HEK293 (cell line): ENCODE results near the gene PDGFB.

ENCODE experiments used
- GLI2 ChIP-seq: fragments of 450-650 bp; formaldehyde crosslinking; IDR thresholded peaks from 2 replicates; pipeline ENCODE4; 2017; ENCODE audit warnings: missing biosample characterization, missing genetic modification characterization, low read depth, borderline replicate concordance
- HOXC10 ChIP-seq: sonication (generic); formaldehyde crosslinking; IDR thresholded peaks from 2 replicates; pipeline ENCODE4 v1.8.1; 2023; ENCODE audit warnings: mild to moderate bottlenecking, missing genetic modification reagents
- MZF1 ChIP-seq: fragments of 450-650 bp; formaldehyde crosslinking; IDR thresholded peaks from 2 replicates; pipeline ENCODE4 v1.5.1; 2017; ENCODE audit warnings: missing biosample characterization, missing genetic modification characterization, borderline replicate concordance
- SCRT2 ChIP-seq: fragments of 450-650 bp; formaldehyde crosslinking; IDR thresholded peaks from 2 replicates; pipeline ENCODE4 v1.5.1; 2016; ENCODE audit warnings: missing biosample characterization, missing genetic modification characterization
- SP7 ChIP-seq: fragments of 450-650 bp; formaldehyde crosslinking; IDR thresholded peaks from 2 replicates; pipeline ENCODE4 v1.5.1; 2016; ENCODE audit warnings: missing biosample characterization, missing genetic modification characterization
- ZFP37 ChIP-seq: fragments of 450-650 bp; formaldehyde crosslinking; IDR thresholded peaks from 2 replicates; pipeline ENCODE4 v1.5.1; 2016; ENCODE audit warnings: missing biosample characterization, missing genetic modification characterization
- ZFP41 ChIP-seq: fragments of 450-650 bp; formaldehyde crosslinking; IDR thresholded peaks from 2 replicates; pipeline ENCODE4 v1.5.1; 2016; ENCODE audit warnings: missing biosample characterization, missing genetic modification characterization, borderline replicate concordance
- ZIC2 ChIP-seq: fragments of 450-650 bp; formaldehyde crosslinking; IDR thresholded peaks from 2 replicates; pipeline ENCODE4 v1.5.1; 2016; ENCODE audit warnings: missing biosample characterization, missing genetic modification characterization
- ZNF138 ChIP-seq: fragments of 450-650 bp; formaldehyde crosslinking; IDR thresholded peaks from 2 replicates; pipeline ENCODE4 v1.5.1; 2016; ENCODE audit warnings: missing biosample characterization, missing genetic modification characterization, borderline replicate concordance
- ZNF146 ChIP-seq: fragments of 450-650 bp; formaldehyde crosslinking; IDR thresholded peaks from 2 replicates; pipeline ENCODE4 v1.5.1; 2016; ENCODE audit warnings: missing biosample characterization, missing genetic modification characterization
- ZNF239 ChIP-seq: fragments of 450-650 bp; formaldehyde crosslinking; IDR thresholded peaks from 2 replicates; pipeline ENCODE4 v1.5.1; 2016; ENCODE audit warnings: missing biosample characterization, missing genetic modification characterization
- ZNF558 ChIP-seq: fragments of 450-650 bp; formaldehyde crosslinking; IDR thresholded peaks from 2 replicates; pipeline ENCODE4 v1.5.1; 2016; ENCODE audit warnings: missing biosample characterization, missing genetic modification characterization
- ZNF560 ChIP-seq: fragments of 450-650 bp; formaldehyde crosslinking; IDR thresholded peaks from 2 replicates; pipeline ENCODE4 v1.5.1; 2017; ENCODE audit warnings: missing biosample characterization, missing genetic modification characterization, borderline replicate concordance
- ZNF561 ChIP-seq: fragments of 450-650 bp; IDR thresholded peaks from 2 replicates; pipeline ENCODE4 v1.5.1; 2018; ENCODE audit warnings: missing biosample characterization, missing genetic modification characterization, borderline replicate concordance
- ZNF654 ChIP-seq: fragments of 450-650 bp; formaldehyde crosslinking; IDR thresholded peaks from 2 replicates; pipeline ENCODE4 v1.5.1; 2016; ENCODE audit warnings: low read depth, missing biosample characterization, missing genetic modification characterization
- ZNF747 ChIP-seq: fragments of 450-650 bp; formaldehyde crosslinking; IDR thresholded peaks from 2 replicates; pipeline ENCODE4 v1.5.1; 2016; ENCODE audit warnings: missing biosample characterization, missing genetic modification characterization
- ZNF777 ChIP-seq: fragments of 450-650 bp; formaldehyde crosslinking; IDR thresholded peaks from 2 replicates; pipeline ENCODE4 v1.5.1; 2017; ENCODE audit warnings: missing biosample characterization, missing genetic modification characterization, borderline replicate concordance
- ZNF785 ChIP-seq: fragments of 450-650 bp; formaldehyde crosslinking; IDR thresholded peaks from 2 replicates; pipeline ENCODE4 v1.5.1; 2016; ENCODE audit warnings: missing biosample characterization, missing genetic modification characterization
- ZSCAN16 ChIP-seq: fragments of 450-650 bp; formaldehyde crosslinking; IDR thresholded peaks from 2 replicates; pipeline ENCODE4 v1.5.1; 2016; ENCODE audit warnings: missing biosample characterization, missing genetic modification characterization
- TF ChIP-seq, protein P1 (sequence below): fragments of 450-650 bp; formaldehyde crosslinking; IDR thresholded peaks from 2 replicates; pipeline ENCODE4 v1.5.1; 2016; ENCODE audit warnings: missing biosample characterization, missing genetic modification characterization
- TF ChIP-seq, protein P2 (sequence below): fragments of 450-650 bp; IDR thresholded peaks from 2 replicates; pipeline ENCODE4 v1.5.1; 2018; ENCODE audit warnings: missing biosample characterization, missing genetic modification characterization
- TF ChIP-seq, protein P3 (sequence below): fragments of 450-650 bp; formaldehyde crosslinking; IDR thresholded peaks from 2 replicates; pipeline ENCODE4 v1.5.1; 2017; ENCODE audit warnings: missing biosample characterization, missing genetic modification characterization
- TF ChIP-seq, protein P4 (sequence below): fragments of 450-650 bp; formaldehyde crosslinking; IDR thresholded peaks from 2 replicates; pipeline ENCODE4 v1.5.1; 2016; ENCODE audit warnings: missing biosample characterization, missing genetic modification characterization
- TF ChIP-seq, protein P5 (sequence below): fragments of 450-650 bp; formaldehyde crosslinking; IDR thresholded peaks from 2 replicates; pipeline ENCODE4 v1.5.1; 2016; ENCODE audit warnings: missing biosample characterization, missing genetic modification characterization

Gene PDGFB

DNA sequence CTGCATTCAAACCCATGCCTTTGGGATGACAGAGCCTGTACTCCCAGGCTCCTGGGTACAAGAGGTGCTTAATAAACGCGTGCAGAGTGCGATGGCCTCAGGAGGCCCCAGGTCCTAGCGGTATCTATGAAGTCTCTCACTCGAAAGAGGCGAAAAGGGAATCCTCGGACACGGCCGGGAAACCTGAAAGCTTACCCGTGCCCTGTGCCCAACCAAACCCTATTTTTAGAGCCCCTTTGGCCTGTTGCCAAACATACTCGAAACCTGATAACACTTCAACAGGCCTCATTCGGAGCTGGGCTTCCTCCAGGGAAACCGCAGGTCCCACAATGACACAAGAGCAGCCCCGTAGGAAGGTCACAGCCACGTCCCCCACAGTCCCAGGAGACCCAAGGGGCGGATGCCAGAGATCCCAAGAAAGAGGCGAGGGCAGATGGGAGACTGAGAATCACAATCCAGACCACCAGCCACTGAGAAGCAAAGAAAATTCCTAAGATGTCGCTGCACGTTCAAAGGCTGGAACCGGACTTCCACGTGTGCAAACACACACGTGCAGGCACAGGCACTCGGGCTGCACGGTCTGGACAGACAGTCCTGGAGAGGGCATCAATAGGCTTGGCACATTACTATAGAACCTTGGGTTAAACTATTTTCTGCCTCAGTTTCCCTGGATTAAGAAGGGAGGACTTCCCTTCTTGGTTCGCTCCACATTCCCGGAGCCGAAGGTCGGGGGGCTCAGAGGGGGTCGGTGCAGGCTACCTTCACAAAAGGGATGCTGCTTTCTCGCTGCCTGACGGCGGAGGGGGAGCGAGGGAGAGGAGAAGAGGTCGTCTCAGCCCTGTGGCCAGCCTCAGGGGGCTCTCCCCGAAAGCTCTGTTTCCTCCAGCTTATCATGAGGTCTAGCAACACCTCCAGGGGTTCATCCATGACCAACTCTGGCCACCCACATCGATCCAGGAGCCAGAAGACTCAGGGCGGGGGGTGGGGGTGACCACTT, 8.2 kb downstream of the PDGFB start (continued):
- TF ChIP-seq ZNF239 (tag by site-specific recombination) (no peak), ZNF558 (tag by site-specific recombination) (peak; percentile 84; the same call in 1 of the 2 replicates), ZNF747 (no peak), ZNF560 (tag by site-specific recombination) (no peak), ZFP41 (tag by site-specific recombination) (no peak), SCRT2 (peak; percentile 88), MZF1 (peak; percentile 73; the same call in 1 of the 2 replicates), ZNF138 (tag by site-specific recombination) (no peak), HOXC10 (CRISPR knock-in tag) (no peak), ZNF785 (tag by site-specific recombination) (no peak), ZNF561 (tag by site-specific recombination) (peak; percentile 93), GLI2 (tag by site-specific recombination) (no peak; the same call in 1 of the 2 replicates), ZIC2 (tag by site-specific recombination) (peak; percentile 81), ZSCAN16 (tag by site-specific recombination) (peak; percentile 84), ZNF654 (tag by site-specific recombination) (no peak), ZNF777 (no peak), ZNF146 (no peak), SP7 (tag by site-specific recombination) (peak; percentile 96), ZFP37 (tag by site-specific recombination) (no peak)
- TF ChIP-seq, protein P1, sequence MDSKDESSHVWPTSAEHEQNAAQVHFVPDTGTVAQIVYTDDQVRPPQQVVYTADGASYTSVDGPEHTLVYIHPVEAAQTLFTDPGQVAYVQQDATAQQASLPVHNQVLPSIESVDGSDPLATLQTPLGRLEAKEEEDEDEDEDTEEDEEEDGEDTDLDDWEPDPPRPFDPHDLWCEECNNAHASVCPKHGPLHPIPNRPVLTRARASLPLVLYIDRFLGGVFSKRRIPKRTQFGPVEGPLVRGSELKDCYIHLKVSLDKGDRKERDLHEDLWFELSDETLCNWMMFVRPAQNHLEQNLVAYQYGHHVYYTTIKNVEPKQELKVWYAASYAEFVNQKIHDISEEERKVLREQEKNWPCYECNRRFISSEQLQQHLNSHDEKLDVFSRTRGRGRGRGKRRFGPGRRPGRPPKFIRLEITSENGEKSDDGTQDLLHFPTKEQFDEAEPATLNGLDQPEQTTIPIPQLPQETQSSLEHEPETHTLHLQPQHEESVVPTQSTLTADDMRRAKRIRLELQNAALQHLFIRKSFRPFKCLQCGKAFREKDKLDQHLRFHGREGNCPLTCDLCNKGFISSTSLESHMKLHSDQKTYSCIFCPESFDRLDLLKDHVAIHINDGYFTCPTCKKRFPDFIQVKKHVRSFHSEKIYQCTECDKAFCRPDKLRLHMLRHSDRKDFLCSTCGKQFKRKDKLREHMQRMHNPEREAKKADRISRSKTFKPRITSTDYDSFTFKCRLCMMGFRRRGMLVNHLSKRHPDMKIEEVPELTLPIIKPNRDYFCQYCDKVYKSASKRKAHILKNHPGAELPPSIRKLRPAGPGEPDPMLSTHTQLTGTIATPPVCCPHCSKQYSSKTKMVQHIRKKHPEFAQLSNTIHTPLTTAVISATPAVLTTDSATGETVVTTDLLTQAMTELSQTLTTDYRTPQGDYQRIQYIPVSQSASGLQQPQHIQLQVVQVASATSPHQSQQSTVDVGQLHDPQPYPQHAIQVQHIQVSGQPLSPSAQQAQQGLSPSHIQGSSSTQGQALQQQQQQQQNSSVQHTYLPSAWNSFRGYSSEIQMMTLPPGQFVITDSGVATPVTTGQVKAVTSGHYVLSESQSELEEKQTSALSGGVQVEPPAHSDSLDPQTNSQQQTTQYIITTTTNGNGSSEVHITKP (tag by site-specific recombination), result peak; percentile 45; the same call in 1 of the 2 replicates
- TF ChIP-seq, protein P2, sequence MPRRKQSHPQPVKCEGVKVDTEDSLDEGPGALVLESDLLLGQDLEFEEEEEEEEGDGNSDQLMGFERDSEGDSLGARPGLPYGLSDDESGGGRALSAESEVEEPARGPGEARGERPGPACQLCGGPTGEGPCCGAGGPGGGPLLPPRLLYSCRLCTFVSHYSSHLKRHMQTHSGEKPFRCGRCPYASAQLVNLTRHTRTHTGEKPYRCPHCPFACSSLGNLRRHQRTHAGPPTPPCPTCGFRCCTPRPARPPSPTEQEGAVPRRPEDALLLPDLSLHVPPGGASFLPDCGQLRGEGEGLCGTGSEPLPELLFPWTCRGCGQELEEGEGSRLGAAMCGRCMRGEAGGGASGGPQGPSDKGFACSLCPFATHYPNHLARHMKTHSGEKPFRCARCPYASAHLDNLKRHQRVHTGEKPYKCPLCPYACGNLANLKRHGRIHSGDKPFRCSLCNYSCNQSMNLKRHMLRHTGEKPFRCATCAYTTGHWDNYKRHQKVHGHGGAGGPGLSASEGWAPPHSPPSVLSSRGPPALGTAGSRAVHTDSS (tag by site-specific recombination), result no peak; the same call in 1 of the 2 replicates
- TF ChIP-seq, protein P3, sequence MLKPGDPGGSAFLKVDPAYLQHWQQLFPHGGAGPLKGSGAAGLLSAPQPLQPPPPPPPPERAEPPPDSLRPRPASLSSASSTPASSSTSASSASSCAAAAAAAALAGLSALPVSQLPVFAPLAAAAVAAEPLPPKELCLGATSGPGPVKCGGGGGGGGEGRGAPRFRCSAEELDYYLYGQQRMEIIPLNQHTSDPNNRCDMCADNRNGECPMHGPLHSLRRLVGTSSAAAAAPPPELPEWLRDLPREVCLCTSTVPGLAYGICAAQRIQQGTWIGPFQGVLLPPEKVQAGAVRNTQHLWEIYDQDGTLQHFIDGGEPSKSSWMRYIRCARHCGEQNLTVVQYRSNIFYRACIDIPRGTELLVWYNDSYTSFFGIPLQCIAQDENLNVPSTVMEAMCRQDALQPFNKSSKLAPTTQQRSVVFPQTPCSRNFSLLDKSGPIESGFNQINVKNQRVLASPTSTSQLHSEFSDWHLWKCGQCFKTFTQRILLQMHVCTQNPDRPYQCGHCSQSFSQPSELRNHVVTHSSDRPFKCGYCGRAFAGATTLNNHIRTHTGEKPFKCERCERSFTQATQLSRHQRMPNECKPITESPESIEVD (tag by site-specific recombination), result no peak
- TF ChIP-seq, protein P4, sequence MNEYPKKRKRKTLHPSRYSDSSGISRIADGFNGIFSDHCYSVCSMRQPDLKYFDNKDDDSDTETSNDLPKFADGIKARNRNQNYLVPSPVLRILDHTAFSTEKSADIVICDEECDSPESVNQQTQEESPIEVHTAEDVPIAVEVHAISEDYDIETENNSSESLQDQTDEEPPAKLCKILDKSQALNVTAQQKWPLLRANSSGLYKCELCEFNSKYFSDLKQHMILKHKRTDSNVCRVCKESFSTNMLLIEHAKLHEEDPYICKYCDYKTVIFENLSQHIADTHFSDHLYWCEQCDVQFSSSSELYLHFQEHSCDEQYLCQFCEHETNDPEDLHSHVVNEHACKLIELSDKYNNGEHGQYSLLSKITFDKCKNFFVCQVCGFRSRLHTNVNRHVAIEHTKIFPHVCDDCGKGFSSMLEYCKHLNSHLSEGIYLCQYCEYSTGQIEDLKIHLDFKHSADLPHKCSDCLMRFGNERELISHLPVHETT, result peak; percentile 80
- TF ChIP-seq, protein P5, sequence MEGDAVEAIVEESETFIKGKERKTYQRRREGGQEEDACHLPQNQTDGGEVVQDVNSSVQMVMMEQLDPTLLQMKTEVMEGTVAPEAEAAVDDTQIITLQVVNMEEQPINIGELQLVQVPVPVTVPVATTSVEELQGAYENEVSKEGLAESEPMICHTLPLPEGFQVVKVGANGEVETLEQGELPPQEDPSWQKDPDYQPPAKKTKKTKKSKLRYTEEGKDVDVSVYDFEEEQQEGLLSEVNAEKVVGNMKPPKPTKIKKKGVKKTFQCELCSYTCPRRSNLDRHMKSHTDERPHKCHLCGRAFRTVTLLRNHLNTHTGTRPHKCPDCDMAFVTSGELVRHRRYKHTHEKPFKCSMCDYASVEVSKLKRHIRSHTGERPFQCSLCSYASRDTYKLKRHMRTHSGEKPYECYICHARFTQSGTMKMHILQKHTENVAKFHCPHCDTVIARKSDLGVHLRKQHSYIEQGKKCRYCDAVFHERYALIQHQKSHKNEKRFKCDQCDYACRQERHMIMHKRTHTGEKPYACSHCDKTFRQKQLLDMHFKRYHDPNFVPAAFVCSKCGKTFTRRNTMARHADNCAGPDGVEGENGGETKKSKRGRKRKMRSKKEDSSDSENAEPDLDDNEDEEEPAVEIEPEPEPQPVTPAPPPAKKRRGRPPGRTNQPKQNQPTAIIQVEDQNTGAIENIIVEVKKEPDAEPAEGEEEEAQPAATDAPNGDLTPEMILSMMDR, result no peak
